GM21825 (cell line): Measurements from ENCODE around the gene OBSL1.

Experiments
- ATAC-seq: cut with Tn5 transposase; IDR thresholded peaks from one replicate; pipeline ENCODE4 v1.9.1; 2021; ENCODE audit warnings: mild to moderate bottlenecking, moderate library complexity; ENCODE audit not compliant: unreplicated experiment

Gene OBSL1

GRCh38 chr2:219516888-219517287 is 54.5 kb downstream of the OBSL1 start:
- no peak for ATAC-seq

DNA sequence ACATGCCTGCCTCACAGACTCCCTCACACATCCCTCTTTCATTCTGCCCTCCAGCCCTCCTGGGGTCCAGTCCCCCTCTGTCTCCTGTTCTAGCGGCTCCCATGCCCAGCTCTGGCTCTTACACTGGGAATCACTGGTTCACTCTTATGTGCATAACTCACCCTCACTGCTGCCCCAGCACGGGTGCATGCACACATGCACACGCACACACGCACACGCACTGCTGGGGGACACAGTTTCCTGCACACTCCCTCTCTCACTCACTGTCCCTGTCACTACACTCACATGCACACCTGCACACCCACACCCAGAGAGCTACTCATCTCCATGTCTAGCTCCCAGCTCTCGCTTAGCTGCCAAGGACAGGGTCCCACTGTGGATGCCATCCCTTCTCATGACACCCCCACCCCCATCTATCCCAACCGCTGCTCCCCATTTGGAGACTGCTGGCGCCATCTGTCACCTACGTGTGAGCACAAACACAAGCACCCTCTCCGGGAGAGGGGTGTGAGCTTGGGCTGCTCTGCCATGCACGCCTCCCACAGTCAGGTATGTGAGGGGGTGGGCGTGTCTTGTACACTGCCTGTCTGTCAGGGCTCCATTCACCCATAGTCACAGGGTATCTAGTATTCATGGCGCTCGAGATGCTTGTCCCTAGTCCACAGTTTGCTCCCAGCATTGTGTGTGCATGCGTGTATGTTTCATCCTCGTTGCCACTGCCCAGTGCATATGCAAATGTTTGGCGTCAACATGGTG is 55.3 kb downstream of the OBSL1 start:
- ATAC-seq: no peak

- no peak for ATAC-seq
Observed at GRCh38 chr2:219514836-219515235, 56.5 kb downstream of the OBSL1 start.

DNA sequence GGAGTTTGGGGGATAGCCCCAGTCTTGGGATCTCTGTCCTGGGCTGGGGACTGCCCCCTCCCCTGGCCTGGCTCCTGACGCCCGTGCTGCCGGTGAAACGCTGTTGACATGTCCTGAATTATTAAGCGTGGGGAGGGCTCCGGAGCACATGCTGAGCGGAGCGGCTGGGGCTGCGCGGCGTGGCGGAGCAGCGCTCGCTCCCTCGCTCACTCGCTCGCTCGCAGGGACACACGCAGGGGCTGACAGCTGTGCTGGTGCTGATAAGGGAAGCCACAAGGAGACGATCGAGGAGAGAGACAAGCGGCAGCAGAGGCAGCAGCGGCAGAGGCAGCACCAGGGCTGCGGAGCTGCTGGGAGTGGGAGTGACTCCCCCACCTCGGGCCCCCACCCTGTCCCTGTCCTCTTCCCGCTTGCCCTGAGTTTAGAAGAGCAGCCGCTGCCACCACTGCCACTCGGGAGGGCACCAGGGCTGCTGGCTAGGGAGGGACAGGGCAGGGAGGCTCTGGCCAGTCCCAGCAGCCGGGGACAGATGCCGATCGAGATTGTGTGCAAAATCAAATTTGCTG is 57.1 kb downstream of the OBSL1 start, which contains the start of gene ASIC4:
TSS of gene ASIC4 (plus strand) at position 287 of the 566 bp plus-strand sequence. CDS start at position 530, 243 bp downstream.
- no peak for ATAC-seq

DNA sequence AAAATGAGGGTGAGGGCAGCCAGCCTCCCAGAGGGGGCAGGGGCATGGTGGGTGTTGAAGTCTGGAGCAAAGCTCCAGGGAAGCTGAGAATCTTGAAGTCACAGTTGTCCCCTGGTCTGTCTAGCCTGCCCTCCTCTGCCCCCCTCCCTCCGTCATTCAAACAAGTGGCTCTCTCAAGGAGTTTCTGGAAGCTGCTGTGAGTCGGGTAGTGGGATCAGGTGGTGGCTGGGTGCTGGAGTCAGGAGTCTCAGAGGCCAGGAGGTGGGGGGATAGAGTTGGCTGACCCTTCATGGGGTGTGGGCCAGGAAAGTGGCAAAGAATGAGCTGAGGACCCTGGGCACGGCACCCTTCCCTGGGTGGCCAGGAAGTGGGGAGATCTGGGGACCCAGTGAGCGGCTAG is 57.6 kb downstream of the OBSL1 start:
- ATAC-seq: no peak

- ATAC-seq: no peak
Observed at GRCh38 chr2:219512524-219513216, 58.7 kb downstream of the OBSL1 start.

GRCh38 chr2:219511547-219512325 is 59.6 kb downstream of the OBSL1 start:
- ATAC-seq: no peak

GRCh38 chr2:219510512-219511135 is 60.7 kb downstream of the OBSL1 start:
- no peak for ATAC-seq

GRCh38 chr2:219509780-219510511 is 61.4 kb downstream of the OBSL1 start:
- no peak for ATAC-seq

GRCh38 chr2:219508971-219509779 is 62.2 kb downstream of the OBSL1 start:
- no peak for ATAC-seq

GRCh38 chr2:219508444-219508734 is 63.0 kb downstream of the OBSL1 start:
- ATAC-seq: no peak

DNA sequence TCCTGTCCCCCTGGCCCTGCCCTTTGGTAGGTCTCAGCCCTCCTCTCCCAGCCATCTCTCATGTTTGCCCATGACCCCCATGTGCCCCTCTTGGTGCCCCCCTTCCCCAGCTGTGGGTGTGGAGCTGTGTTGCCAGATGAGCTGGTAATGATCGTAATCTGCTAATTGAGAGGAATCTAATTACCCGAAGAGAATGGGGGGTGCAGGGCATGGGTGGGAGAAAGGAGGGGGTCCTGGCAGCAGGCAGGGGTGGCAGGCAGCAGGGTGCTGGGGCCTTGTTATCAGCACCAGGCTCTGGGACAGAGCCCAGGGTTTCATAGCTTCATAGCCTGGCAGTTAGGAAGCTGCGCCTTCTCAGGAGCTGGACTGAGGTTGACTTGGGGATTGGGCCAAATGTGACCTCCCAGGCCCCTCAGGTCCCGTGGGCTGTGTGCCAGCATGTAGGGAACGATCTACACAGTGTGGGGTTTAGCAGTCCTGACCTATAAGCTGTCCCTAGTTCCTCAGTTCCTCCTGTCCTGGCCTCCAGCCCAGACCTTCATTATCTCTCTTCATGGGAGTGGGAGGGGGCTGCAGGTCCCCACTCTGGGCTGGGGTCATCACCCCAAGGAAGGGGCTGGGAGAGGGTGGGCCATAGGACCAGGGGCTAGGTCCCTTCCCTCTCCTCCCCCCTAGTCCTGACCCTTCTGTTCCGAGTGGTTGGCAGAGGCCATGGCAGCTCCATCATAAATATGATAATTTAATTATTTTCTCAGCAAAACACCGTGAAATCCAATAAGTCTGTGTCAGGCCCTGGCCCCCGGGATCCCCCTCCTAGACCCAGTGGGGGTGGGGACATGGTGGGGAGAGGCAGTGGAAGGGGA is 63.5 kb downstream of the OBSL1 start:
- no peak for ATAC-seq

DNA sequence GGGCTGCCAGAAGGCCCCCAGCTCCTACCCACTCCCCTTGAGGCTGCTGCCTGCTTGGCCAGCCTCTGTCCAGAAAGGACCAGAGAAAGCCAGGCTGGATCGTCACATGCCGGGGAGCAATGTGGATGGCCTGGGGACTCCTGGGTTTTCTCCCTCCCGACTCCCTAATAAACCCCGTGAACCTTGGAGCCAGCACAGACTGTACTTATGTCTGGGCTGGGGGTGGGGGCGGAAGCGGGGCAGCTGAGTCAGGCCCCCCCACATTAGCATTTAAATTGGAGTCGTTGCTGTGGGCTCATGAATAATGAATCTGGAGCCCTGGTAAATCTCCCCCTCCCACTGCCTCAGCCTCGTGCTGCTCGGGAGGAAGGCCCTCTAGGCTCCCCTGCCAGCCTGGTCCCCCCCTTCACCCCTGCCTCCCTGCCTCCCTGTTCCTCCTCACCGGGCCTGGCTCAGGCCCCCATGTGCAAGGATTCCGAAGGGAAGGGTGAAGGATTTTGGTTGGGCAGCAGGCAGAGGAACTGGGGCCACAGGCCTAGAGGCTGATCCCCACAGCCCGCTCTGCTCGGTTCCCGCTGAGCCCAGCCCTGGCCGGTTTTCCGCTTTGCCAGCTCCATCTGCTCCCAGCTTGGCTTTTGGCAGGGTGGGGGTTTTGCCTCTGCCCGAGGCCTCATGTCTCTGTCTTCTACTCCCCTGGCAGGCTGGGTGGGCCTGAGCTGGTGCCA is 64.4 kb downstream of the OBSL1 start:
- ATAC-seq: no peak

DNA sequence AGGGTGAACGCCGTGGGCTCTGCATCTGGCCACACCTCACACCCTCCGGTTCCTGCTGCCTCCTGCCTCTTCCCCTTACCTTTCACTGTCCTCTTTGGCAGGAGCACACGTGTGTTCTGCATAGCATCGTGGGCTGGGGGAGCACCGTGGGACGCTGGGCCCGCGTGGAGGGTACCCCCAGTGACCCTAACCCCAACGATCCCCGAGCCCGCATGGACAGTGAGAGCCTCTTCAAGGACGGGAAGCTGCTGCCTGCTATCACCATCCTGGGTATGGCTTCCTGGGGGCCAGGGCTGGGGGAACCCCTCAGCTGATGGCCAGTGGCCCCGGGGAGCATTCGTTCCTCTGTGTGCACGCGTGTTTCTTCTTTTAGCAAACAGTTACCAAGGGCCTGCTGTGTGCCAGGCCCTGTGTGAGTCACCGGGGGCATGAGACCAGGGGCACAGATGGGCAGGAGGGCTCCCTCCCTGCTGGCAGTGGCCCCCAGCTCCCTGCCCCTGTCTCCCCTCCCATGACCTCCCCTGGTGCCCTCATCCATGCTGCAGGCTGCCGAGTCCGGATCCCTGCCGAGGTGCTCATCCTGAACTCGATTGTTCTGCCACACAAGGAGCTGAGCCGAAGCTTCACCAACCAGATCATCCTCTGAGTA is 65.1 kb downstream of the OBSL1 start:
- no peak for ATAC-seq

GRCh38 chr2:219505585-219505984 is 65.8 kb downstream of the OBSL1 start:
- no peak for ATAC-seq

DNA sequence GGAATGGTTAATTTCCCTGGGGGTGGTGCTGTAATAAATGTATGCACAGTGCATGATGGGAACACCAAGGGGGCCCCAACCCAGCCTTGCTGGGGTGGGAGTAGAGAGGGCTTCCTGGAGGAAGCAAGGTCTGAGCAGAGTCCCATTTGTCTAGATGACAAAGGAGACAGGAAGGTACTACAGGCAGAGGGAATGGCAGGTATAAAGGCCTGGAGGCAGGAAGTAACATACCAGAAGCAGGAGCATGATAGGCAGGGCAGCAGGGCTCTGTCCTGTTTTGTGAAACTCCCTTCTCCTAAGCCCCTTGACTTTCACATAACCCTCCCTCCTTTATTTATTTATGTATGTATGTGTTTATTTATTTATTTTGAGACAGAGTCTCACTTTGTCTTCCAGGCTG is 68.7 kb downstream of the OBSL1 start:
- no peak for ATAC-seq

DNA sequence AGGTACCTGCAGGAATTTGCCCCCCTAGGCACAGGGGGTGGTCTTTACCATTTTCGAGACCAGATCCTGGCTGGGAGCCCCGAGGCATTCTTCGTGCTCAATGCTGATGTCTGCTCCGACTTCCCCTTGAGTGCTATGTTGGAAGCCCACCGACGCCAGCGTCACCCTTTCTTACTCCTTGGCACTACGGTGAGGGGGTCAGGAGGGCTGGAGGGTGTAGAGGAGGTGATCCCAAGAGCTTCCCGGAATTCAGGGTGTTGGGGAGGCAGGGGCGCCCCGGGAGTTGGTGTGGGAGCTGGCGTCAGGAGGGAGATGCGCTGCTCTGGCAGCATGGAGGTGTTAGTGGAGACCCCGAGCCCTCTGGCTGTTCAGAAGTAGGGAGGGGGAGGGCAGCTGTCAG is 69.5 kb downstream of the OBSL1 start:
- ATAC-seq: no peak
